ENCODE measurements around the gene NLRP12. TPM values are rescaled to one million over a fixed set of nuclear protein-coding genes. Genes with fewer than 3 reads are reported as not detected.

The NLRP12 gene, protein sequence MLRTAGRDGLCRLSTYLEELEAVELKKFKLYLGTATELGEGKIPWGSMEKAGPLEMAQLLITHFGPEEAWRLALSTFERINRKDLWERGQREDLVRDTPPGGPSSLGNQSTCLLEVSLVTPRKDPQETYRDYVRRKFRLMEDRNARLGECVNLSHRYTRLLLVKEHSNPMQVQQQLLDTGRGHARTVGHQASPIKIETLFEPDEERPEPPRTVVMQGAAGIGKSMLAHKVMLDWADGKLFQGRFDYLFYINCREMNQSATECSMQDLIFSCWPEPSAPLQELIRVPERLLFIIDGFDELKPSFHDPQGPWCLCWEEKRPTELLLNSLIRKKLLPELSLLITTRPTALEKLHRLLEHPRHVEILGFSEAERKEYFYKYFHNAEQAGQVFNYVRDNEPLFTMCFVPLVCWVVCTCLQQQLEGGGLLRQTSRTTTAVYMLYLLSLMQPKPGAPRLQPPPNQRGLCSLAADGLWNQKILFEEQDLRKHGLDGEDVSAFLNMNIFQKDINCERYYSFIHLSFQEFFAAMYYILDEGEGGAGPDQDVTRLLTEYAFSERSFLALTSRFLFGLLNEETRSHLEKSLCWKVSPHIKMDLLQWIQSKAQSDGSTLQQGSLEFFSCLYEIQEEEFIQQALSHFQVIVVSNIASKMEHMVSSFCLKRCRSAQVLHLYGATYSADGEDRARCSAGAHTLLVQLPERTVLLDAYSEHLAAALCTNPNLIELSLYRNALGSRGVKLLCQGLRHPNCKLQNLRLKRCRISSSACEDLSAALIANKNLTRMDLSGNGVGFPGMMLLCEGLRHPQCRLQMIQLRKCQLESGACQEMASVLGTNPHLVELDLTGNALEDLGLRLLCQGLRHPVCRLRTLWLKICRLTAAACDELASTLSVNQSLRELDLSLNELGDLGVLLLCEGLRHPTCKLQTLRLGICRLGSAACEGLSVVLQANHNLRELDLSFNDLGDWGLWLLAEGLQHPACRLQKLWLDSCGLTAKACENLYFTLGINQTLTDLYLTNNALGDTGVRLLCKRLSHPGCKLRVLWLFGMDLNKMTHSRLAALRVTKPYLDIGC
- total RNA-seq: not detected

DNA sequence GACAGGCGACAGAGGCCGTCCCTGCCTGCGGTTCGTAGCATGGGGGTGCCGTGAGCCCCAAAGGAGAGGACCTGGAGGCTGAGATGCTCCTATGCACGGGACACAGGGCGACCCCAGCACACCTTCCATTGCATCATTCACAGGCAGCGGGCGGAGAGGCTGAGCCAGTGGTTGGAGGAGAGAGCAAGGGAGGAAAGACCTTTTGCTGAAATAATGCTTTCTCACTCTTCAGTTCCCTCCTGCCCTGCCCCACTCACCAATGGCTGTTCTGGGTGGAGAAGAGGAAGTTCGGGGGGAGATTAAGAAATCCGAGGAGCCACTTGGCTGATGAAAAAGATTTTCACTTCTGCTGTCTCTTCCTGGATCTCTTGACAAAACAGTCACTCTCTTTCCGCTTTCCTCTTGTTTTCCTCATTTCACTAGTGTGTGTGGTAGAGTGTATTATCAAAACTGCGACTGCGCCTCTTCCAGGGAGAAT, at the start of gene NLRP12:
TSS of gene NLRP12 (minus strand) at position 181 of the 478 bp plus-strand sequence. CDS start at position 41, 140 bp downstream.

DNA sequence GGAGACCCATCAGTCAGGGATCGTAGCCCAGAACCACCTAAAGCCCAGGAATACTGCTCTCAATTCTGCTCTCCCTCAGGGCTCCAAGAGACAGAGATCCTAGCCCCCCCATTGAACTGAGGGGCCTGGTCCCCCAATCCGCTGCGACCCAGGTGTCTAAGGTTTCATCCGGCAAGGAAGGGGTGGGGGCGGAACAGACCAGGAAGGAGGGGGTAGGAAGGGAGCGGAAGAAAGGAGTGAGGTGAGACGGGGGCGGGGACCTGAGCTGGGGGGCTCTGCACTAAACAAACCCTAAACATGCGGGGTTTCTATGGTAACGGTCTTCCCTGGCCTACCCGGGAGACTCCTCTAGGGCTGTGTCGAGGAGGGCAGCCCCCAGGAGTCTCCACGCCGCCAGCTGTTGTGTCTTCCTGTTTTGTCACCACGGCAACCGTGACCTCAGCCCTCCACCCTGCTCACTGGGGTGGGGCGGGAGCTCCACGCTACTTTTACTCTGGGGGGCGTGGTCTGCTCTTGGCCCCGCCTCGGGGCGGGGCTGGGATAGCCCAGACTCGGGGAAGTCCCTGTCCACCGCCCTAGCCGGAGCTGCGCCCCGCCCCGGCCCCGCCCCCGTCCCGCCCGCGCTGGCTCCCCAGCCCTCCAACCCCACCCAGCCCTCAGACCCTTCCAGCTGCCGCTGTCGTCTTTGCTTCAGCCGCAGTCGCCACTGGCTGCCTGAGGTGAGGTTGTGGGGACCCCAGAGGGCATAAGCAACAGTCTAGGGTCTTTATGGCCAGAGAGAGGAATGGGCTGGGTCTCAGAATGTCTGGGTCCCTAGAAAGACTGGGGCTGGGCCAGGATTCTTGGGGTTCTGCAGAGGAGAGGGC, 43.3 kb upstream of the NLRP12 start, which contains the start of gene MYADM:
TSS of gene MYADM (plus strand) at position 659 of the 866 bp plus-strand sequence. CDS start 5,647 bp downstream, outside the sequence.

Small RNA genes lying within 50 kb of the gene (small RNA-seq; reads per million reads assigned to genes)
- not detected for gene AC008753.1 (ENCODE audit: low replicate concordance)
- gene MIR1283-2 (ENCODE audit: low replicate concordance): not detected
- gene MIR371A (ENCODE audit: low replicate concordance): not detected
- gene MIR372 (ENCODE audit: low replicate concordance): not detected
- not detected for gene MIR373 (ENCODE audit: low replicate concordance)
- not detected for gene MIR516A1 (ENCODE audit: low replicate concordance)
- not detected for gene MIR516A2 (ENCODE audit: low replicate concordance)
- not detected for gene MIR519A1 (ENCODE audit: low replicate concordance)
- gene MIR521-1 (ENCODE audit: low replicate concordance): not detected
- gene MIR527 (ENCODE audit: low replicate concordance): not detected
- gene RNU6-1041P (ENCODE audit: low replicate concordance): not detected
- gene RNU6-165P (ENCODE audit: low replicate concordance): not detected
- gene RNU6-751P (ENCODE audit: low replicate concordance): not detected
- not detected for gene RNU6-982P (ENCODE audit: low replicate concordance)

Other genes with a start within 250 kb of the NLRP12 start
- not detected for gene DPRX, start 192.3 kb downstream of the NLRP12 start, total RNA-seq
- gene MYADM, start 43.6 kb upstream of the NLRP12 start, total RNA-seq: 3.4 TPM
- 3.1 TPM for gene PRKCG, start 57.9 kb upstream of the NLRP12 start, total RNA-seq
- gene CACNG7, start 85.0 kb upstream of the NLRP12 start, total RNA-seq: 10.3 TPM
- 8.5 TPM for gene CACNG8, start 138.6 kb upstream of the NLRP12 start, total RNA-seq
- gene CACNG6, start 167.3 kb upstream of the NLRP12 start, total RNA-seq: not detected
- gene VSTM1, start 239.6 kb upstream of the NLRP12 start, total RNA-seq: not detected